HG03575 (cell line): ENCODE data around the gene FLG2.
"Not testable (repeated sequence)": the region's sequence is repeated elsewhere in the genome, so short reads cannot be mapped to it uniquely, and the experiment has no call there.

Experiments
- ATAC-seq: cut with Tn5 transposase; IDR thresholded peaks from one replicate; pipeline ENCODE4 v1.9.1; 2021; ENCODE audit not compliant: unreplicated experiment, insufficient number of reproducible peaks, low FRiP score; ENCODE audit errors: extremely low read depth

The FLG2 gene

GRCh38 chr1:152325111-152325510 lies 34.7 kb downstream of the FLG2 start, which contains the start of gene FLG:
TSS of gene FLG (minus strand) at chr1:152325239. CDS start at chr1:152315456, 9,783 bp downstream.
- ATAC-seq = no peak

GRCh38 chr1:152313970-152314369 lies 45.8 kb downstream of the FLG2 start:
- no peak for ATAC-seq

GRCh38 chr1:152313319-152313801 lies 46.4 kb downstream of the FLG2 start:
- no peak for ATAC-seq

- not testable (repeated sequence) for ATAC-seq
These were observed 47.6 kb downstream of the FLG2 start for GRCh38 chr1:152312169-152312568.

GRCh38 chr1:152309955-152310354 lies 49.9 kb downstream of the FLG2 start:
- ATAC-seq = no peak

GRCh38 chr1:152309320-152309901 lies 50.4 kb downstream of the FLG2 start:
- not testable (repeated sequence) for ATAC-seq

- not testable (repeated sequence) for ATAC-seq
These were observed 51.0 kb downstream of the FLG2 start for GRCh38 chr1:152308758-152309157.

- ATAC-seq = not testable (repeated sequence)
These were observed 51.8 kb downstream of the FLG2 start for GRCh38 chr1:152307970-152308369.

GRCh38 chr1:152306123-152306522 lies 53.7 kb downstream of the FLG2 start:
- ATAC-seq = not testable (repeated sequence)

GRCh38 chr1:152304773-152305172 lies 55.0 kb downstream of the FLG2 start:
- not testable (repeated sequence) for ATAC-seq

GRCh38 chr1:152303139-152303872 lies 56.5 kb downstream of the FLG2 start:
- ATAC-seq = not testable (repeated sequence)
